Measurements from ENCODE around the gene UBTF.

UBTF gene

GRCh38 chr17:44199553-44200477 lies 19.7 kb downstream of the UBTF start, which contains the start of gene ATXN7L3 (continued):
- TF ChIP-seq ZNF704 (tag by site-specific recombination; IDR thresholded peaks at IDR 0.05) (peak; percentile 24; the same call in 1 of the 2 replicates), ZNF157 (tag by site-specific recombination; IDR thresholded peaks at IDR 0.05) (no peak), ZBTB48 (tag by site-specific recombination; IDR thresholded peaks at IDR 0.05) (no peak), KLF16 (tag by site-specific recombination; IDR thresholded peaks at IDR 0.05) (peak; percentile 56; the same call in 1 of the 2 replicates), ZIC2 (tag by site-specific recombination; IDR thresholded peaks at IDR 0.05) (no peak), ZNF639 (tag by site-specific recombination; IDR thresholded peaks at IDR 0.05) (no peak), ZNF394 (tag by site-specific recombination; IDR thresholded peaks at IDR 0.05; ENCODE audit: borderline replicate concordance) (no peak), KLF9 (tag by site-specific recombination; IDR thresholded peaks at IDR 0.05; ENCODE audit: low read depth) (peak; percentile 87)

GRCh38 chr17:44198721-44199552 lies 20.5 kb downstream of the UBTF start:
- Histone ChIP-seq H3K4me3 (ENCODE audit: low read depth, low read length) (peak overlapping the region; percentile 72), H3K4me1 (ENCODE audit: control insufficient read depth, insufficient read depth, low read length) (peaks cover 5% of the 10 kb centered on the region), H3K36me3 (ENCODE audit: control insufficient read depth in 2 of 2, insufficient read depth in 1 of 2, low read length in 2 of 2) (peaks cover 8 to 40% of the 10 kb centered on the region in 2 experiments; a peak in 2 of 3 replicates), H3K27ac (ENCODE audit: extremely low read depth, low read depth, low read length) (peak overlapping the region; percentile 88), H3K9me3 (ENCODE audit: control insufficient read depth, insufficient read depth, low read depth, low read length) (no peaks in the 10 kb centered on the region)
- ChIA-PET POLR2A (interaction anchor here (0.6 to 4.9 kb wide), 11 partner anchors 10 to 116 kb away, joined by 3 to 46 read pairs (median 4); partner anchors contain the start of genes HDAC5, RUNDC3A and TMUB2), CTCF (interaction anchor here (0.6 to 2.1 kb wide), 4 partner anchors 13 to 151 kb away, joined by 4 to 8 read pairs (median 5); partner anchors contain the start of gene TMUB2)
- TF ChIP-seq KLF1 (tag by site-specific recombination; IDR thresholded peaks at IDR 0.05) (no peak), ZNF610 (tag by site-specific recombination; IDR thresholded peaks at IDR 0.05; ENCODE audit: borderline replicate concordance) (no peak), ELK4 (IDR thresholded peaks at IDR 0.05; ENCODE audit: borderline replicate concordance, low read depth, low read length) (no peak), ZBTB26 (tag by site-specific recombination; optimal IDR thresholded peaks at IDR 0.05) (peak; percentile 22), ZNF544 (tag by site-specific recombination; IDR thresholded peaks at IDR 0.05) (no peak), PATZ1 (tag by site-specific recombination; IDR thresholded peaks at IDR 0.05) (peak; percentile 72), ZNF48 (tag by site-specific recombination; IDR thresholded peaks at IDR 0.05) (no peak), ZNF148 (tag by site-specific recombination; IDR thresholded peaks at IDR 0.05; ENCODE audit: borderline replicate concordance) (no peak), ZNF776 (tag by site-specific recombination; IDR thresholded peaks at IDR 0.05; ENCODE audit: borderline replicate concordance) (no peak), ZNF600 (tag by site-specific recombination; IDR thresholded peaks at IDR 0.05) (0 out of 2 replicates have a peak, but pooled peaks have one; percentile 18), HIC1 (tag by site-specific recombination; IDR thresholded peaks at IDR 0.05) (peak; percentile 86), ZBTB21 (tag by site-specific recombination; IDR thresholded peaks at IDR 0.05) (no peak), ZNF837 (tag by site-specific recombination; IDR thresholded peaks at IDR 0.05) (no peak)

All from HEK293 (cell line).